GM12891 (cell line): ENCODE results near the gene TCEANC2.

Experiments
- POLR2A ChIP-seq: IDR thresholded peaks from 2 replicates; pipeline ENCODE4 v1.6.1; 2011; ENCODE audit warnings: low read depth, low read length, control low read depth
- POLR2AphosphoS5 ChIP-seq: IDR thresholded peaks from 2 replicates; pipeline ENCODE4 v1.6.1; 2011; ENCODE audit warnings: low read depth, low read length, control low read depth

- no peak for TF ChIP-seq POLR2AphosphoS5
- no peak for TF ChIP-seq POLR2A
These were observed 40.5 kb upstream of the TCEANC2 start for GRCh38 chr1:54012863-54013262.
